ENCODE measurements around the gene CRABP1.

DNA sequence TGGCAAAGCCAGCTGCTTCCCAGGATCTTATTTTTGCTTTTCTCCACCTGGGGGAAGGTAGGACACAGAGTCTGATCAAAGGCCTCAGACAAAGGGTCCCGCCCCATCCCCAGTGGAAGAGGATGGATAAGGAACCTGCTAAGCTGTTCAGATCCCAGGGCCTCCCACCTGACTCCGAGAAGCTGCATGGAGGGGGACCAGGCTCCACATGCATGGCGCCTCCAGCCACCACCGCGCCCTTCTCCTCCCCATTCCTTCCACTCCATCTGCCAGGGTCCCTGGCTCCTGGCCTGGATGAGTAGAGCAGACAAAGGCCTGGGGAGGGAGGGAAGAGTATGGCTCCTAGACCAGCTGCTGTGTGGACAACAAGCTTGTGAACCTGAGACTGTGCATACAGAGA lies 20.0 kb upstream of the CRABP1 start:
- TF ChIP-seq, protein P1, sequence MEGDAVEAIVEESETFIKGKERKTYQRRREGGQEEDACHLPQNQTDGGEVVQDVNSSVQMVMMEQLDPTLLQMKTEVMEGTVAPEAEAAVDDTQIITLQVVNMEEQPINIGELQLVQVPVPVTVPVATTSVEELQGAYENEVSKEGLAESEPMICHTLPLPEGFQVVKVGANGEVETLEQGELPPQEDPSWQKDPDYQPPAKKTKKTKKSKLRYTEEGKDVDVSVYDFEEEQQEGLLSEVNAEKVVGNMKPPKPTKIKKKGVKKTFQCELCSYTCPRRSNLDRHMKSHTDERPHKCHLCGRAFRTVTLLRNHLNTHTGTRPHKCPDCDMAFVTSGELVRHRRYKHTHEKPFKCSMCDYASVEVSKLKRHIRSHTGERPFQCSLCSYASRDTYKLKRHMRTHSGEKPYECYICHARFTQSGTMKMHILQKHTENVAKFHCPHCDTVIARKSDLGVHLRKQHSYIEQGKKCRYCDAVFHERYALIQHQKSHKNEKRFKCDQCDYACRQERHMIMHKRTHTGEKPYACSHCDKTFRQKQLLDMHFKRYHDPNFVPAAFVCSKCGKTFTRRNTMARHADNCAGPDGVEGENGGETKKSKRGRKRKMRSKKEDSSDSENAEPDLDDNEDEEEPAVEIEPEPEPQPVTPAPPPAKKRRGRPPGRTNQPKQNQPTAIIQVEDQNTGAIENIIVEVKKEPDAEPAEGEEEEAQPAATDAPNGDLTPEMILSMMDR (IDR thresholded peaks at IDR 0.05) = no peak
- no peak for TF ChIP-seq POLR2AphosphoS5 (IDR thresholded peaks at IDR 0.05)

Measured in gastroesophageal sphincter (tissue), 3 donors.